ENCODE results near the gene FAM78A.

- no peak for TF ChIP-seq POLR2A (IDR thresholded peaks at IDR 0.05)
- TF ChIP-seq CTCF (IDR thresholded peaks at IDR 0.05 in 8 of 11, conservative IDR thresholded peaks at IDR 0.05 in 3 of 11) = no peak
- TF ChIP-seq POLR2AphosphoS5 (IDR thresholded peaks at IDR 0.05) = peak in 2 of 3 donors; percentile 6 to 53
These were observed 2.2 kb downstream of the FAM78A start for GRCh38 chr9:131273856-131274673.

Data from spleen (tissue), 7 donors.